Stimulated activated CD8-positive, alpha-beta memory T cell treated with anti-CD3 and anti-CD28 coated beads, Interleukin-12 subunit alpha, Interleukin-12 subunit beta, amount 100 ng/mL, for 24 hours (primary cell): ENCODE measurements around the gene SEC14L3.

Experiments
- DNase-seq: peaks from one replicate; pipeline ENCODE4 v3.0.0-alpha.2; 2020; ENCODE audit errors: extremely low read depth

SEC14L3 gene

GRCh38 chr22:30423301-30423958 is 48.4 kb downstream of the SEC14L3 start:
- DNase-seq: peak; percentile 27

GRCh38 chr22:30422481-30423300 is 49.1 kb downstream of the SEC14L3 start:
- DNase-seq: no peak

GRCh38 chr22:30421695-30422480 is 49.9 kb downstream of the SEC14L3 start:
- no peak for DNase-seq

DNA sequence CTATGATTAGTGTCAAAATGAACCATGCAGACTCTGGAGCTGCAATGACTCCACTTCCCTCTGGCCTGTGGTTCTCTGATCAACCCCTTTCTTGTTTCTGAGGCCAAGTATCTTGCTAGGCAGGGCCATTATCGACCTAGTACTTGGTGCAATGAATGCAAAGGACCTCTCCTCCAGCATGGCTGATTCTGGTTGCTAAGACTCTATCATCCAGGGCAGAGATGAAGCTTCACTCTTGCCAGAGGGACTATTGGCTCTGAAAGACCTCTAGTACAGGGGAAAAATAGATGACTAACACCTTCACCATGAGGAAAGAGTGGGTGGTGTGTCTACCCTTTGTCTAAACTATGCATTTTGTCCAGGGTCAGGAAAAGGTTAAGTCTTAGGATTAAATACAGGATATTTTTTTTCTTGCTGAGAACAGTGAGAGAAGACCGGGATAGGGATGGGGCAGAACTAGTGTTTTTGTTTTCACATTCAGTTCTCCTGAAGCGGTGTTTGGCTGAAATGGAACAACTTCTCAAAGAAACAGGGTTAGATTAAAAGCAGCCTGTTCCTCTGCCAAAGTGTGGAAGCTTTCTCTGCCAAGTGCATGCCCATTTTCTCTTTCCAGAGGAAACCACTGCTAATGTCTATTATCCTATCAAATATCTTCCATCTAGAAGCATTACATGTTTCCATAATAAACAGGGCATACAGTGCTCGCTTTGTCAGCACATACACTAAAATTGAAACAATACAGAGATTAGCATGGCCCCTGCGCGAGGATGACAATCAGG is 51.3 kb downstream of the SEC14L3 start:
- DNase-seq: no peak

- DNase-seq: no peak
Observed at GRCh38 chr22:30416837-30417236, 55.0 kb downstream of the SEC14L3 start.

- no peak for DNase-seq
Observed at GRCh38 chr22:30416403-30416802, 55.4 kb downstream of the SEC14L3 start.

DNA sequence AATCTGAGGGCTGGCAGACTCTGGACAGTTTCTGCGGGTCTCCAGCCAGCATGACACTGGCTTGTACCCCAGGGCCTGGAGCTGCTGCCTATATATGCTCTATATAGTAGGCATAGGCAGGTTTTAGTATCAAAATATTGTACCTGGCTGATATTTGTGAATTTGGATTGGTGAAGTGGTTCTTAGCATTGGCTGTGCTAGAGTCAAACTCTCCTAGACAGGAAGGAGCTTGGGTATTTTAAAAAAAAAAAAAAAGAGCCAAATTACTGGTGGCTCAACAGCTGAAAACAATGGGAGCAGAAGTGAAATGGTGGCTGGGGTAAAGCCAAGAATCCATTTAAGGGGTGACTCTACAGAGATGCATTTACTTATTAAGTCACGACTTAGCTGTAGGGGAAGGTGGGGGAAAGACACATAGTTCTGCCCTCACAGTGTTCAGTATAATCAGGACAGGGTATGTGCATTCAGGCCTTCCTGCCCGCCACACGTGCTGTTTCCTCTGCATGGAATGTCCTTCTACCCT is 57.2 kb downstream of the SEC14L3 start:
- no peak for DNase-seq

- DNase-seq: no peak
Observed at GRCh38 chr22:30413745-30414524, 57.9 kb downstream of the SEC14L3 start.

GRCh38 chr22:30413001-30413400 is 58.8 kb downstream of the SEC14L3 start:
- DNase-seq: no peak

DNA sequence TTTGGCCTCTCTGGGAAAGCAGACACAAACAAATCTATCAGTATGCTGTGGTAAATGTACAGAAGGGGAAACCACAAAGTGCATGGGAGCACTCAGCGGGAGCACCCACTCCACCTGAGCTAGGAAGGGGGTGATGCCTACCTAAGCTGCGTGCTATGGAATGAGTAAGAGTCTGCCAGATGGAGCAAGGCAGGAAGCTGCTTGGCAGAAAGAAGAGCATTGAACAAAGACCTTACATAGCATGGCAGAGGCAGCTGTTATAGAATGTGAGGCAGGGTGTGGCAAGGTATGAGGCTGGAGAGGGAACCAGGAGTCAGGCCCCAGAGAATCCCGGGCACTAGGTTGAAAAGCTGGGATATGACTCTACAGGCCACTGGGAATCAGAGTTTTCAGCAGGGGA is 60.0 kb downstream of the SEC14L3 start:
- DNase-seq: no peak
